Activated T-cell treated with anti-CD3 and anti-CD28 coated beads, Interleukin-2, amount 50 U/mL, for 4 hours (primary cell): Measurements from ENCODE around the gene ARNT2. TPM values are rescaled to one million over a fixed set of nuclear protein-coding genes. Genes with fewer than 3 reads are reported as not detected.

Source experiments
- ATAC-seq, 2 donors: fragments of 200-7000 bp; cut with Tn5 transposase; one replicate each; pipeline ENCODE4 v1.10.0; 2021
- DNase-seq: peaks from one replicate; pipeline ENCODE4 v3.0.0-alpha.2; 2020
- H3K27me3 Mint-ChIP-seq: one replicate; pipeline ENCODE4 v1.8.0; 2021; ENCODE audit warnings: low read depth, mixed read lengths
- H3K36me3 Mint-ChIP-seq: one replicate; pipeline ENCODE4 v1.8.0; 2022; ENCODE audit warnings: mixed read lengths; ENCODE audit not compliant: insufficient read depth
- H3K4me1 Mint-ChIP-seq: one replicate; pipeline ENCODE4 v1.8.0; 2021; ENCODE audit warnings: low read depth, mixed read lengths
- H3K4me3 Mint-ChIP-seq: one replicate; pipeline ENCODE4 v1.8.0; 2021; ENCODE audit warnings: mild to moderate bottlenecking, moderate library complexity, mixed read lengths
- H3K9me3 Mint-ChIP-seq: one replicate; pipeline ENCODE4 v1.8.0; 2021; ENCODE audit warnings: mixed read lengths
- total RNA-seq, 3 donors: library from RNA; stranded (reverse); gene quantifications; one replicate each; pipeline ENCODE4 v1.2.1, GENCODE V29; 2021

ARNT2 gene
- total RNA-seq, 3 donors from 2014 or later, result 0.11 to 0.15 TPM; not detected in 1

GRCh38 chr15:80558631-80559319 lies 154.6 kb downstream of the ARNT2 start:
- DNase-seq (no peak), ATAC-seq (no peak)
- Mint-ChIP-seq H3K36me3 (no peaks in the 10 kb centered on the region), H3K27me3 (peaks cover 23% of the 10 kb centered on the region), H3K9me3 (no peaks in the 10 kb centered on the region), H3K4me3 (no peak overlapping the region), H3K4me1 (no peaks in the 10 kb centered on the region)

- H3K27me3 Mint-ChIP-seq, result peaks cover 25% of the 10 kb centered on the region
- H3K9me3 Mint-ChIP-seq, result no peaks in the 10 kb centered on the region
- ATAC-seq (no peak), DNase-seq (no peak)
- no peaks in the 10 kb centered on the region for H3K4me1 Mint-ChIP-seq
- no peaks in the 10 kb centered on the region for H3K36me3 Mint-ChIP-seq
- no peak overlapping the region for H3K4me3 Mint-ChIP-seq
Measured at GRCh38 chr15:80559320-80559693, 155.1 kb downstream of the ARNT2 start.

- ATAC-seq (no peak), DNase-seq (no peak)
- Mint-ChIP-seq H3K36me3 (no peaks in the 10 kb centered on the region), H3K9me3 (no peaks in the 10 kb centered on the region), H3K27me3 (peaks cover 24% of the 10 kb centered on the region), H3K4me3 (no peak overlapping the region), H3K4me1 (no peaks in the 10 kb centered on the region)
Measured at GRCh38 chr15:80559761-80560160, 155.6 kb downstream of the ARNT2 start.

GRCh38 chr15:80560601-80561400 lies 156.6 kb downstream of the ARNT2 start:
- no peaks in the 10 kb centered on the region for H3K36me3 Mint-ChIP-seq
- H3K4me1 Mint-ChIP-seq, result no peaks in the 10 kb centered on the region
- H3K27me3 Mint-ChIP-seq, result peaks cover 25% of the 10 kb centered on the region
- ATAC-seq (peak in 1 of 2 donors; percentile 13), DNase-seq (no peak)
- H3K9me3 Mint-ChIP-seq, result no peaks in the 10 kb centered on the region
- H3K4me3 Mint-ChIP-seq, result no peak overlapping the region

- Mint-ChIP-seq H3K9me3 (no peaks in the 10 kb centered on the region), H3K36me3 (no peaks in the 10 kb centered on the region)
- no peak for ATAC-seq
Measured at GRCh38 chr15:80561500-80561899, 157.3 kb downstream of the ARNT2 start.

GRCh38 chr15:80562033-80562432 lies 157.9 kb downstream of the ARNT2 start:
- H3K36me3 Mint-ChIP-seq, result no peaks in the 10 kb centered on the region
- no peak for DNase-seq
- ATAC-seq, result no peak
- no peaks in the 10 kb centered on the region for H3K4me1 Mint-ChIP-seq
- no peaks in the 10 kb centered on the region for H3K9me3 Mint-ChIP-seq
- no peak overlapping the region for H3K4me3 Mint-ChIP-seq
- peaks cover 30% of the 10 kb centered on the region for H3K27me3 Mint-ChIP-seq

More at GRCh38 chr15:80561500-80561899, 157.3 kb downstream of the ARNT2 start:
- DNase-seq, result no peak
- Mint-ChIP-seq H3K4me3 (no peak overlapping the region), H3K27me3 (peaks cover 29% of the 10 kb centered on the region), H3K4me1 (no peaks in the 10 kb centered on the region)

GRCh38 chr15:80562846-80563245 lies 158.7 kb downstream of the ARNT2 start:
- Mint-ChIP-seq H3K36me3 (no peaks in the 10 kb centered on the region), H3K4me1 (no peaks in the 10 kb centered on the region), H3K4me3 (no peak overlapping the region), H3K27me3 (peaks cover 26% of the 10 kb centered on the region), H3K9me3 (no peaks in the 10 kb centered on the region)
- no peak for ATAC-seq
- no peak for DNase-seq

- H3K9me3 Mint-ChIP-seq, result no peaks in the 10 kb centered on the region
- H3K36me3 Mint-ChIP-seq, result no peaks in the 10 kb centered on the region
- DNase-seq (no peak), ATAC-seq (no peak)
- no peak overlapping the region for H3K4me3 Mint-ChIP-seq
- H3K27me3 Mint-ChIP-seq, result peaks cover 23% of the 10 kb centered on the region
- no peaks in the 10 kb centered on the region for H3K4me1 Mint-ChIP-seq
Measured at GRCh38 chr15:80563372-80563997, 159.3 kb downstream of the ARNT2 start.

GRCh38 chr15:80564056-80564455 lies 159.9 kb downstream of the ARNT2 start:
- Mint-ChIP-seq H3K36me3 (no peaks in the 10 kb centered on the region), H3K9me3 (no peaks in the 10 kb centered on the region), H3K4me1 (no peaks in the 10 kb centered on the region), H3K27me3 (peaks cover 23% of the 10 kb centered on the region), H3K4me3 (no peak overlapping the region)
- DNase-seq, result no peak
- ATAC-seq, result no peak

GRCh38 chr15:80565398-80565797 lies 161.2 kb downstream of the ARNT2 start:
- Mint-ChIP-seq H3K4me3 (no peak overlapping the region), H3K9me3 (no peaks in the 10 kb centered on the region), H3K4me1 (no peaks in the 10 kb centered on the region), H3K27me3 (peaks cover 20% of the 10 kb centered on the region), H3K36me3 (no peaks in the 10 kb centered on the region)
- DNase-seq (no peak), ATAC-seq (no peak)

- DNase-seq (no peak), ATAC-seq (no peak)
- Mint-ChIP-seq H3K4me1 (no peaks in the 10 kb centered on the region), H3K36me3 (no peaks in the 10 kb centered on the region), H3K27me3 (peaks cover 20% of the 10 kb centered on the region), H3K9me3 (no peaks in the 10 kb centered on the region), H3K4me3 (no peak overlapping the region)
Measured at GRCh38 chr15:80565988-80566387, 161.8 kb downstream of the ARNT2 start.

GRCh38 chr15:80567721-80568157 lies 163.6 kb downstream of the ARNT2 start:
- Mint-ChIP-seq H3K27me3 (peaks cover 23% of the 10 kb centered on the region), H3K36me3 (no peaks in the 10 kb centered on the region), H3K4me3 (no peak overlapping the region), H3K9me3 (no peaks in the 10 kb centered on the region), H3K4me1 (no peaks in the 10 kb centered on the region)
- ATAC-seq (peak in 1 of 2 donors; percentile 43), DNase-seq (no peak)

GRCh38 chr15:80568298-80568697 lies 164.1 kb downstream of the ARNT2 start:
- H3K4me1 Mint-ChIP-seq, result no peaks in the 10 kb centered on the region
- peaks cover 22% of the 10 kb centered on the region for H3K27me3 Mint-ChIP-seq
- no peaks in the 10 kb centered on the region for H3K36me3 Mint-ChIP-seq
- H3K4me3 Mint-ChIP-seq, result no peak overlapping the region
- no peak for DNase-seq
- H3K9me3 Mint-ChIP-seq, result no peaks in the 10 kb centered on the region
- ATAC-seq, result no peak

- no peaks in the 10 kb centered on the region for H3K9me3 Mint-ChIP-seq
- no peak for ATAC-seq
- H3K36me3 Mint-ChIP-seq, result no peaks in the 10 kb centered on the region
- H3K27me3 Mint-ChIP-seq, result peaks cover 16% of the 10 kb centered on the region
- DNase-seq, result no peak
- H3K4me1 Mint-ChIP-seq, result no peaks in the 10 kb centered on the region
- H3K4me3 Mint-ChIP-seq, result no peak overlapping the region
Measured at GRCh38 chr15:80568876-80569605, 164.9 kb downstream of the ARNT2 start.
